ENCODE data around the gene TAS2R40.

DNA sequence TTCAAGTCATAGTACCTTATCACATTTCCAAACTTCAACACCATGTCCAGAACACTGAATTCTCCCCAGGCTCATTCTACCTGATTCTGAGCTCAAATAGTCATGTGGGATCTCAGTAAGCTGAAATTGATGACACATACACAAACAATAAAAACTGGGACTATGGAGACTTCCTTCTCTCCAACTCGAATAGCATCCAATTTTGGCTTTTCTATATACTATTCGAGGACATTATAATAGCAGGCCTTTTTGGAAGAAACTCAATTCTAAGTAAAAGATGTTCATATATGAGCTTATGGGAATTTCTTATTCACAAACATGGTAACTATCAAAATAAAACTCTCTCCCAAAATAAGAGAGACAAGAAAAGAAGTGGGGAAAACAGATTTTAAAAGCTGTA is 551 bp upstream of the TAS2R40 start:
- TF ChIP-seq, protein P1, sequence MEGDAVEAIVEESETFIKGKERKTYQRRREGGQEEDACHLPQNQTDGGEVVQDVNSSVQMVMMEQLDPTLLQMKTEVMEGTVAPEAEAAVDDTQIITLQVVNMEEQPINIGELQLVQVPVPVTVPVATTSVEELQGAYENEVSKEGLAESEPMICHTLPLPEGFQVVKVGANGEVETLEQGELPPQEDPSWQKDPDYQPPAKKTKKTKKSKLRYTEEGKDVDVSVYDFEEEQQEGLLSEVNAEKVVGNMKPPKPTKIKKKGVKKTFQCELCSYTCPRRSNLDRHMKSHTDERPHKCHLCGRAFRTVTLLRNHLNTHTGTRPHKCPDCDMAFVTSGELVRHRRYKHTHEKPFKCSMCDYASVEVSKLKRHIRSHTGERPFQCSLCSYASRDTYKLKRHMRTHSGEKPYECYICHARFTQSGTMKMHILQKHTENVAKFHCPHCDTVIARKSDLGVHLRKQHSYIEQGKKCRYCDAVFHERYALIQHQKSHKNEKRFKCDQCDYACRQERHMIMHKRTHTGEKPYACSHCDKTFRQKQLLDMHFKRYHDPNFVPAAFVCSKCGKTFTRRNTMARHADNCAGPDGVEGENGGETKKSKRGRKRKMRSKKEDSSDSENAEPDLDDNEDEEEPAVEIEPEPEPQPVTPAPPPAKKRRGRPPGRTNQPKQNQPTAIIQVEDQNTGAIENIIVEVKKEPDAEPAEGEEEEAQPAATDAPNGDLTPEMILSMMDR (IDR thresholded peaks at IDR 0.05; ENCODE audit: insufficient read depth, low read length, poor library complexity, severe bottlenecking): no peak
- no peak for TF ChIP-seq EZH2phosphoT487 (conservative IDR thresholded peaks at IDR 0.05; ENCODE audit: low read length)
